Measurements from ENCODE around the gene DAND5. TPM values are rescaled to one million over a fixed set of nuclear protein-coding genes. Genes with fewer than 3 reads are reported as not detected.

DAND5 gene
- total and polyA plus RNA-seq, 9 of the 15 experiments (the other 6 are each of a cell fraction or from before 2014, with no cell fraction given): 0.22 to 0.83 (median 0.60) TPM

GRCh38 chr19:12938779-12939601 lies 30.4 kb upstream of the DAND5 start (continued):
- TF ChIP-seq ZBTB49 (CRISPR knock-in tag; IDR thresholded peaks at IDR 0.05; ENCODE audit: borderline replicate concordance): 0 out of 2 replicates have a peak, but pooled peaks have one; percentile 33
- TF ChIP-seq ELF4 (CRISPR knock-in tag; IDR thresholded peaks at IDR 0.05): 0 out of 2 replicates have a peak, but pooled peaks have one; percentile 5
- 0 out of 2 replicates have a peak, but pooled peaks have one; percentile 5 for TF ChIP-seq SP1 (CRISPR knock-in tag; IDR thresholded peaks at IDR 0.05)
- TF ChIP-seq SAP30 (IDR thresholded peaks at IDR 0.05; ENCODE audit: borderline replicate concordance, insufficient read depth, low read depth, low read length, poor library complexity, severe bottlenecking): peak; percentile 84
- peak; percentile 28 for TF ChIP-seq RBBP5 (IDR thresholded peaks at IDR 0.05; ENCODE audit: borderline replicate concordance, insufficient read depth, low read length, poor library complexity, severe bottlenecking)
- TF ChIP-seq CBX5 (IDR thresholded peaks at IDR 0.05; ENCODE audit: borderline replicate concordance, low read depth): no peak
- peak; percentile 72 for TF ChIP-seq SNRNP70 (optimal IDR thresholded peaks at IDR 0.05; ENCODE audit: low read depth, low read length)
- TF ChIP-seq PCBP1 (IDR thresholded peaks at IDR 0.05; ENCODE audit: low read depth, low read length, poor library complexity, severe bottlenecking): peak; percentile 5
- TF ChIP-seq BCOR (IDR thresholded peaks at IDR 0.05): 0 out of 2 replicates have a peak, but pooled peaks have one; percentile 31
- peak; percentile 5 for TF ChIP-seq ARHGAP35 (IDR thresholded peaks at IDR 0.05; ENCODE audit: partially characterized antibody)
- peak in 1 of 2 experiments; percentile 68; a peak in 2 of 4 replicates for TF ChIP-seq HDAC1 (IDR thresholded peaks at IDR 0.05)
- 0 out of 2 replicates have a peak, but pooled peaks have one; percentile 47 for TF ChIP-seq ZNF511 (CRISPR knock-in tag; IDR thresholded peaks at IDR 0.05)
- peak; percentile 19 for TF ChIP-seq KDM5B (IDR thresholded peaks at IDR 0.05; ENCODE audit: insufficient replicate concordance, low read depth, low read length)
- TF ChIP-seq POLR2H (tag; IDR thresholded peaks at IDR 0.05; ENCODE audit: low read depth): peak; percentile 67
- TF ChIP-seq FOXP1 (CRISPR knock-in tag; IDR thresholded peaks at IDR 0.05): peak; percentile 22; the same call in 1 of the 2 replicates
- peak; percentile 4; the same call in 1 of the 2 replicates for TF ChIP-seq JUN (IDR thresholded peaks at IDR 0.05; ENCODE audit: borderline replicate concordance, low read depth, low read length)
- no peak for TF ChIP-seq JUN (CRISPR knock-in tag; IDR thresholded peaks at IDR 0.05; ENCODE audit: borderline replicate concordance)
- TF ChIP-seq E2F1 (CRISPR knock-in tag; IDR thresholded peaks at IDR 0.05): peak; percentile 76
- peak; percentile 47 for TF ChIP-seq ZNF263 (CRISPR knock-in tag; IDR thresholded peaks at IDR 0.05; ENCODE audit: borderline replicate concordance)
- peak; percentile 43; the same call in 1 of the 2 replicates for TF ChIP-seq PML (IDR thresholded peaks at IDR 0.05; ENCODE audit: low read length)
- 0 out of 2 replicates have a peak, but pooled peaks have one; percentile 20 for TF ChIP-seq ZBTB43 (CRISPR knock-in tag; IDR thresholded peaks at IDR 0.05)

Data from K562 (cell line).